ENCODE data around the gene DNAH7.

GRCh38 chr2:195734931-195735330 is 333.7 kb downstream of the DNAH7 start:
- no peak for TF ChIP-seq CTCF (IDR thresholded peaks at IDR 0.05)
- no peak for TF ChIP-seq POLR2A (IDR thresholded peaks at IDR 0.05)
- no peak for TF ChIP-seq POLR2AphosphoS5 (IDR thresholded peaks at IDR 0.05)
- TF ChIP-seq EP300 (IDR thresholded peaks at IDR 0.05) = no peak
